ENCODE measurements around the gene GNAL. TPM values are rescaled to one million over a fixed set of nuclear protein-coding genes. Genes with fewer than 3 reads are reported as not detected.

The GNAL gene
- total and polyA plus RNA-seq, 10 donors = 0.74 to 5.7 (median 3.0) TPM

GRCh38 chr18:11801573-11801972, 112.5 kb downstream of the GNAL start:
- H3K9me3 ChIP-seq = no peaks in the 10 kb centered on the region
- whole genome bisulfite sequencing, 5 donors = 73 to 97% (median 87%) methylated on average over 4 of the region's 4 CpGs
- intact Hi-C loops (cut with DNase I; ENCODE audit: low total_unique reads) = no loop called here
- TF ChIP-seq POLR2AphosphoS5 (IDR thresholded peaks at IDR 0.05) = no peak
- no peak for TF ChIP-seq CTCF (IDR thresholded peaks at IDR 0.05 in 8 of 11, conservative IDR thresholded peaks at IDR 0.05 in 3 of 11)
- no peak for TF ChIP-seq POLR2A (IDR thresholded peaks at IDR 0.05)
- no peaks in the 10 kb centered on the region for H3K27me3 ChIP-seq (replicated peaks in 1 of 7)
- no peak overlapping the region for H3K4me3 ChIP-seq
- H3K36me3 ChIP-seq = no peaks in the 10 kb centered on the region
- no peak overlapping the region for H3K27ac ChIP-seq
- H3K4me1 ChIP-seq = no peaks in the 10 kb centered on the region
- DNase-seq = no peak

GRCh38 chr18:11802158-11802557, 113.1 kb downstream of the GNAL start:
- intact Hi-C loops (cut with DNase I; ENCODE audit: low total_unique reads) = no loop called here
- no peaks in the 10 kb centered on the region for H3K9me3 ChIP-seq
- TF ChIP-seq CTCF (IDR thresholded peaks at IDR 0.05 in 8 of 11, conservative IDR thresholded peaks at IDR 0.05 in 3 of 11) = no peak
- no peak for TF ChIP-seq POLR2A (IDR thresholded peaks at IDR 0.05)
- no peak for TF ChIP-seq POLR2AphosphoS5 (IDR thresholded peaks at IDR 0.05)
- no peak overlapping the region for H3K4me3 ChIP-seq
- DNase-seq = no peak
- no peaks in the 10 kb centered on the region for H3K36me3 ChIP-seq
- 92 to 98% (median 94%) methylated on average over 6 of the region's 6 CpGs for WGBS, 5 donors
- H3K27me3 ChIP-seq (replicated peaks in 1 of 7) = no peaks in the 10 kb centered on the region
- no peak overlapping the region for H3K27ac ChIP-seq
- no peaks in the 10 kb centered on the region for H3K4me1 ChIP-seq

GRCh38 chr18:11802586-11802985, 113.5 kb downstream of the GNAL start:
- no peaks in the 10 kb centered on the region for H3K9me3 ChIP-seq
- no peaks in the 10 kb centered on the region for H3K4me1 ChIP-seq
- 89 to 94% (median 92%) methylated on average over 10 of the region's 10 CpGs for WGBS, 5 donors
- H3K27ac ChIP-seq = no peak overlapping the region
- DNase-seq = no peak
- TF ChIP-seq POLR2A (IDR thresholded peaks at IDR 0.05) (no peak), POLR2AphosphoS5 (IDR thresholded peaks at IDR 0.05) (no peak), CTCF (IDR thresholded peaks at IDR 0.05 in 8 of 11, conservative IDR thresholded peaks at IDR 0.05 in 3 of 11) (no peak)
- no peaks in the 10 kb centered on the region for H3K27me3 ChIP-seq (replicated peaks in 1 of 7)
- intact Hi-C loops (cut with DNase I; ENCODE audit: low total_unique reads) = no loop called here
- H3K4me3 ChIP-seq = no peak overlapping the region
- no peaks in the 10 kb centered on the region for H3K36me3 ChIP-seq

- intact Hi-C loops (cut with DNase I; ENCODE audit: low total_unique reads) = no loop called here
- Histone ChIP-seq H3K4me3 (no peak overlapping the region), H3K4me1 (no peaks in the 10 kb centered on the region), H3K27ac (no peak overlapping the region), H3K36me3 (no peaks in the 10 kb centered on the region), H3K27me3 (replicated peaks in 1 of 7) (no peaks in the 10 kb centered on the region), H3K9me3 (no peaks in the 10 kb centered on the region)
- TF ChIP-seq CTCF (IDR thresholded peaks at IDR 0.05 in 8 of 11, conservative IDR thresholded peaks at IDR 0.05 in 3 of 11) = no peak
- TF ChIP-seq POLR2AphosphoS5 (IDR thresholded peaks at IDR 0.05) = no peak
- no peak for TF ChIP-seq POLR2A (IDR thresholded peaks at IDR 0.05)
- WGBS, 5 donors = 86 to 96% (median 92%) methylated on average over 7 of the region's 7 CpGs
- DNase-seq = no peak
These were observed 118.2 kb downstream of the GNAL start for GRCh38 chr18:11807233-11807632.

Measured in spleen (tissue), 11 donors.